HG02571 (cell line): ENCODE data around the gene UQCR10.

Experiments
- ATAC-seq: cut with Tn5 transposase; IDR thresholded peaks from one replicate; pipeline ENCODE4 v1.9.1; 2021; ENCODE audit warnings: mild to moderate bottlenecking, moderate library complexity; ENCODE audit not compliant: unreplicated experiment

The UQCR10 gene

GRCh38 chr22:29793396-29793795 lies 26.2 kb downstream of the UQCR10 start:
- ATAC-seq = no peak

- no peak for ATAC-seq
Observed at GRCh38 chr22:29795663-29796062, 28.5 kb downstream of the UQCR10 start.

GRCh38 chr22:29797351-29797750 lies 30.2 kb downstream of the UQCR10 start:
- ATAC-seq = no peak

- ATAC-seq = no peak
Observed at GRCh38 chr22:29798318-29798717, 31.1 kb downstream of the UQCR10 start.

- no peak for ATAC-seq
Observed at GRCh38 chr22:29798801-29799200, 31.6 kb downstream of the UQCR10 start.

- no peak for ATAC-seq
Observed at GRCh38 chr22:29799217-29799680, 32.1 kb downstream of the UQCR10 start.

- ATAC-seq = no peak
Observed at GRCh38 chr22:29801153-29801552, 34.0 kb downstream of the UQCR10 start.

GRCh38 chr22:29801796-29802195 lies 34.6 kb downstream of the UQCR10 start:
- ATAC-seq = no peak

GRCh38 chr22:29803190-29803589 lies 36.0 kb downstream of the UQCR10 start:
- ATAC-seq = no peak

GRCh38 chr22:29804985-29805384 lies 37.8 kb downstream of the UQCR10 start:
- ATAC-seq = no peak

GRCh38 chr22:29806196-29806595 lies 39.0 kb downstream of the UQCR10 start:
- ATAC-seq = no peak

- ATAC-seq = no peak
Observed at GRCh38 chr22:29810216-29810615, 43.0 kb downstream of the UQCR10 start.

- ATAC-seq = no peak
Observed at GRCh38 chr22:29811377-29811776, 44.2 kb downstream of the UQCR10 start.

- no peak for ATAC-seq
Observed at GRCh38 chr22:29813126-29813525, 46.0 kb downstream of the UQCR10 start.

- no peak for ATAC-seq
Observed at GRCh38 chr22:29813563-29813962, 46.4 kb downstream of the UQCR10 start.

GRCh38 chr22:29814003-29814402 lies 46.8 kb downstream of the UQCR10 start:
- ATAC-seq = no peak

GRCh38 chr22:29815580-29815979 lies 48.4 kb downstream of the UQCR10 start:
- ATAC-seq = no peak

GRCh38 chr22:29816128-29816527 lies 49.0 kb downstream of the UQCR10 start:
- no peak for ATAC-seq

GRCh38 chr22:29816539-29816938 lies 49.4 kb downstream of the UQCR10 start:
- no peak for ATAC-seq

GRCh38 chr22:29816980-29817379 lies 49.8 kb downstream of the UQCR10 start:
- no peak for ATAC-seq

GRCh38 chr22:29817724-29818123 lies 50.6 kb downstream of the UQCR10 start:
- ATAC-seq = no peak

- ATAC-seq = no peak
Observed at GRCh38 chr22:29819501-29819900, 52.3 kb downstream of the UQCR10 start.
